ENCODE data around the gene QSER1. TPM values are rescaled to one million over a fixed set of nuclear protein-coding genes. Genes with fewer than 3 reads are reported as not detected.

Gene QSER1
- total and polyA plus RNA-seq, 9 of the 15 experiments (the other 6 are each of a cell fraction or from before 2014, with no cell fraction given): 5.8 to 33.6 (median 22.3) TPM

- H3K79me2 ChIP-seq (ENCODE audit: control insufficient read depth, insufficient read depth, low read length): peaks cover 90% of the 10 kb centered on the region
- no peaks in the 10 kb centered on the region; the same call in 1 of the 2 replicates for H4K20me1 ChIP-seq (replicated peaks; ENCODE audit: control insufficient read depth, insufficient read depth, low read length)
- intact Hi-C loops (cut with micrococcal nuclease): no loop called here
- H3K36me3 ChIP-seq (ENCODE audit: control insufficient read depth, insufficient read depth, low read length): peaks cover 13% of the 10 kb centered on the region; the same call in 2 of the 3 replicates
- CTCF ChIA-PET (ENCODE audit: low intra/inter-chr PET ratio): no interaction called here
- in situ Hi-C loops (cut with MboI): no loop called here
- ATAC-seq (no peak), FAIRE-seq (no peak), DNase-seq (ENCODE audit: extremely low read depth in 1 of 4, low spot score in 3 of 4) (no peak)
- no peaks in the 10 kb centered on the region; a peak in 1 of 5 replicates for H3K4me1 ChIP-seq (replicated peaks in 1 of 2; ENCODE audit: control insufficient read depth in 2 of 2, insufficient read depth in 2 of 2, low read length in 2 of 2)
- POLR2A ChIA-PET: interaction anchor here (0.7 to 1.3 kb wide), 2 partner anchors 10 to 23 kb away, joined by 3 read pairs; no protein-coding TSS in a partner anchor
- TF ChIP-seq BCL6 (CRISPR knock-in tag; IDR thresholded peaks at IDR 0.05) (no peak), ZNF696 (CRISPR knock-in tag; conservative IDR thresholded peaks at IDR 0.05) (no peak), SP1 (CRISPR knock-in tag; IDR thresholded peaks at IDR 0.05) (no peak), NELFE (IDR thresholded peaks at IDR 0.05; ENCODE audit: insufficient read depth, insufficient read length) (no peak), ZNF146 (CRISPR knock-in tag; IDR thresholded peaks at IDR 0.05; ENCODE audit: unreplicated experiment) (peak; percentile 78)
- no peak overlapping the region for H3K4me2 ChIP-seq (ENCODE audit: insufficient read depth, low read length)
- H3K27ac ChIP-seq (ENCODE audit: extremely low read depth, low read depth, low read length): no peak overlapping the region
- no peak overlapping the region for H2AFZ ChIP-seq (ENCODE audit: low read depth, low read length)
- H3K27me3 ChIP-seq (ENCODE audit: control insufficient read depth in 2 of 2, insufficient read depth in 2 of 2, low read length in 2 of 2): no peaks in the 10 kb centered on the region
- no peaks in the 10 kb centered on the region for H3K9me3 ChIP-seq (replicated peaks; ENCODE audit: control insufficient read depth, insufficient read depth, low read depth, low read length)
- 91% methylated on average over 8 of the region's 8 CpGs for WGBS (ENCODE audit: insufficient coverage, low coverage, missing lambda C conversion rate)
- H3K9me1 ChIP-seq (ENCODE audit: control insufficient read depth, insufficient read depth, low read length): no peaks in the 10 kb centered on the region
- no TSS peak for BruUV-seq (replicated peaks)
- H3K9ac ChIP-seq (ENCODE audit: insufficient read depth in 1 of 2, low read depth in 2 of 2, low read length in 2 of 2): no peak overlapping the region
- no peak overlapping the region for H3K4me3 ChIP-seq
These were observed 24.4 kb downstream of the QSER1 start for GRCh38 chr11:32916994-32917393.

DNA sequence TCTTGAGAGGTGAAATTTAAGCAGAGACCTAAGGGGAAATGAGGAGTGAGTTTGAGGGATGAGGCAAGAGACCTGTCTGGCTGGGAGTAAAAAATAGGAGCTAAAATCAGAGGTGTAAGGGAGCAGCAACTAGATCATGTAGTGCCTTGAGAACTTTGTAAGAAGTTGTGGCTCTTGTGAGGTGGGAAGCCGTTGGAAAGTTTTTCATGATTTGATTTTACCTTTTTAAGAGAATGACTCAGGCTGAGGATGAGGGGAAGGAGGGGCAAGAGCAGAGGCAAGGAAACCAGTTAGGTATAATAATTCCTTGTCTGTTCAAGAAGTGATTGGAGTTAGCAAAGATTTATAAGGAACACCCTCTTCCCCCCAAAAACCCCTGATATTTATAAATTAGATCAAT lies 25.8 kb downstream of the QSER1 start:
- no peak for FAIRE-seq
- TF ChIP-seq U2AF2 (optimal IDR thresholded peaks at IDR 0.05; ENCODE audit: low read depth, low read length): no peak
- TF ChIP-seq STAT5B (CRISPR knock-in tag; IDR thresholded peaks at IDR 0.05): no peak
- no peak for TF ChIP-seq ZBTB11 (CRISPR knock-in tag; IDR thresholded peaks at IDR 0.05)
- TF ChIP-seq ZBTB17 (CRISPR knock-in tag; IDR thresholded peaks at IDR 0.05): no peak
- TF ChIP-seq, protein P1, sequence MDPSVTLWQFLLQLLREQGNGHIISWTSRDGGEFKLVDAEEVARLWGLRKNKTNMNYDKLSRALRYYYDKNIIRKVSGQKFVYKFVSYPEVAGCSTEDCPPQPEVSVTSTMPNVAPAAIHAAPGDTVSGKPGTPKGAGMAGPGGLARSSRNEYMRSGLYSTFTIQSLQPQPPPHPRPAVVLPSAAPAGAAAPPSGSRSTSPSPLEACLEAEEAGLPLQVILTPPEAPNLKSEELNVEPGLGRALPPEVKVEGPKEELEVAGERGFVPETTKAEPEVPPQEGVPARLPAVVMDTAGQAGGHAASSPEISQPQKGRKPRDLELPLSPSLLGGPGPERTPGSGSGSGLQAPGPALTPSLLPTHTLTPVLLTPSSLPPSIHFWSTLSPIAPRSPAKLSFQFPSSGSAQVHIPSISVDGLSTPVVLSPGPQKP (CRISPR knock-in tag; IDR thresholded peaks at IDR 0.05): no peak
- no peak for TF ChIP-seq GATA2 (CRISPR knock-in tag; IDR thresholded peaks at IDR 0.05)

More for the DNA sequence above, 25.8 kb downstream of the QSER1 start:
- H3K9ac ChIP-seq (ENCODE audit: insufficient read depth in 1 of 2, low read depth in 2 of 2, low read length in 2 of 2): no peak overlapping the region
- H3K9me1 ChIP-seq (ENCODE audit: control insufficient read depth, insufficient read depth, low read length): no peaks in the 10 kb centered on the region
- ChIA-PET CTCF (ENCODE audit: low intra/inter-chr PET ratio) (no interaction called here), POLR2A (interaction anchor here (1.3 kb wide), 1 partner anchor 8 kb away, joined by 3 read pairs; no protein-coding TSS in a partner anchor)
- H3K36me3 ChIP-seq (ENCODE audit: control insufficient read depth, insufficient read depth, low read length): peaks cover 7% of the 10 kb centered on the region; the same call in 2 of the 3 replicates
- in situ Hi-C loops (cut with MboI): no loop called here
- intact Hi-C loops (cut with micrococcal nuclease): no loop called here
- no peak overlapping the region for H3K4me3 ChIP-seq
- no peaks in the 10 kb centered on the region; a peak in 1 of 5 replicates for H3K4me1 ChIP-seq (replicated peaks in 1 of 2; ENCODE audit: control insufficient read depth in 2 of 2, insufficient read depth in 2 of 2, low read length in 2 of 2)
- H3K79me2 ChIP-seq (ENCODE audit: control insufficient read depth, insufficient read depth, low read length): peaks cover 87% of the 10 kb centered on the region
- H3K9me3 ChIP-seq (replicated peaks; ENCODE audit: control insufficient read depth, insufficient read depth, low read depth, low read length): no peaks in the 10 kb centered on the region
- H3K4me2 ChIP-seq (ENCODE audit: insufficient read depth, low read length): no peak overlapping the region
- no peaks in the 10 kb centered on the region for H3K27me3 ChIP-seq (ENCODE audit: control insufficient read depth in 2 of 2, insufficient read depth in 2 of 2, low read length in 2 of 2)
- BruUV-seq (replicated peaks): no TSS peak
- ATAC-seq: peak; percentile 28; the same call in 2 of the 3 replicates
- H2AFZ ChIP-seq (ENCODE audit: low read depth, low read length): no peak overlapping the region
- DNase-seq (ENCODE audit: extremely low read depth in 1 of 4, low spot score in 3 of 4): no peak
- 40% methylated on average over 1 of the region's 1 CpG for WGBS (ENCODE audit: insufficient coverage, low coverage, missing lambda C conversion rate)
- H3K27ac ChIP-seq (ENCODE audit: extremely low read depth, low read depth, low read length): no peak overlapping the region
- no peaks in the 10 kb centered on the region; the same call in 1 of the 2 replicates for H4K20me1 ChIP-seq (replicated peaks; ENCODE audit: control insufficient read depth, insufficient read depth, low read length)
